IPS DF 4.7 (cell line): Measurements from ENCODE around the gene ARHGEF26.
"Not testable (repeated sequence)": the region's sequence is repeated elsewhere in the genome, so short reads cannot be mapped to it uniquely, and the experiment has no call there.

Experiments used
- DNase-seq: peaks from one replicate; pipeline ENCODE4 v3.0.0-alpha.2; 2013; ENCODE audit warnings: low spot score; ENCODE audit errors: extremely low read depth

Gene ARHGEF26, protein sequence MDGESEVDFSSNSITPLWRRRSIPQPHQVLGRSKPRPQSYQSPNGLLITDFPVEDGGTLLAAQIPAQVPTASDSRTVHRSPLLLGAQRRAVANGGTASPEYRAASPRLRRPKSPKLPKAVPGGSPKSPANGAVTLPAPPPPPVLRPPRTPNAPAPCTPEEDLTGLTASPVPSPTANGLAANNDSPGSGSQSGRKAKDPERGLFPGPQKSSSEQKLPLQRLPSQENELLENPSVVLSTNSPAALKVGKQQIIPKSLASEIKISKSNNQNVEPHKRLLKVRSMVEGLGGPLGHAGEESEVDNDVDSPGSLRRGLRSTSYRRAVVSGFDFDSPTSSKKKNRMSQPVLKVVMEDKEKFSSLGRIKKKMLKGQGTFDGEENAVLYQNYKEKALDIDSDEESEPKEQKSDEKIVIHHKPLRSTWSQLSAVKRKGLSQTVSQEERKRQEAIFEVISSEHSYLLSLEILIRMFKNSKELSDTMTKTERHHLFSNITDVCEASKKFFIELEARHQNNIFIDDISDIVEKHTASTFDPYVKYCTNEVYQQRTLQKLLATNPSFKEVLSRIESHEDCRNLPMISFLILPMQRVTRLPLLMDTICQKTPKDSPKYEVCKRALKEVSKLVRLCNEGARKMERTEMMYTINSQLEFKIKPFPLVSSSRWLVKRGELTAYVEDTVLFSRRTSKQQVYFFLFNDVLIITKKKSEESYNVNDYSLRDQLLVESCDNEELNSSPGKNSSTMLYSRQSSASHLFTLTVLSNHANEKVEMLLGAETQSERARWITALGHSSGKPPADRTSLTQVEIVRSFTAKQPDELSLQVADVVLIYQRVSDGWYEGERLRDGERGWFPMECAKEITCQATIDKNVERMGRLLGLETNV

DNA sequence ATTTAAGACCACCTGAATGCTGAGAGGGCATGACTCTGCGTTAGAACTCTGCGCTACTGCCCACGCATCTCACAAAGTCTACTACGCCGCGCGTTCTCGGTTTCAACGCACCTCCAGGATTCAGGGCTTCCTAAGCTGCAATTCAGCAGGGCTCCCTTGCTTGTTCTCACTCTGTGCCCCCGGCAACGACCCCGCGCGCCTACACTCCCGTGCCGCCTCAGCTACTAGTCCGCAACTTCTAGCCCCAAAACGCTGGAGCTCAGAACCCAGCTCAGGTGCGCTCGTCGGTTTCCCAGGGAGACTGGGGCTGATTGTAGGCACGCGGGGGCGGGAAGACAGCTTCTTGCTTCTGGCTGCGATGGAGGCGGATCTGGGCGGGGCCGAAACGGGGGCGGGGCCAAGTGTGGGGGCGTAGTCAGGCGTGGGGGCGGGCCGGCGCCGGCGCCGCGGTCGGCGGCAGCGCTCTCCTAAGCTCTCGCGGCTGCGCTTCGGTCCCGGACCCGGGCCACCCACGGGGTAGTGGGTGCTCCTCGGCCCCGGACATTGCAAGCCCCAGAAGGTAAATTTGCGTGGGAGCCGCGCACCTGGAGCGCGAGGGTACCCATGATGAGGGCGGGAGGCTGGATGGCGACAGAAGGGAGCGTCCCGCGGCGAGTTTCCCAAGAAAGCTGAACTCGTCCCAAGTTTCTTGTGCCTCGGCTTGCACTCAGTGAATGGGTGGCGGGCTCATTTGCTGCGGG lies at the start of gene ARHGEF26:
ARHGEF26 (plus strand) TSS at position 430 of the 740 bp plus-strand sequence. CDS start 603 bp downstream, outside the sequence.
- no peak for DNase-seq

DNA sequence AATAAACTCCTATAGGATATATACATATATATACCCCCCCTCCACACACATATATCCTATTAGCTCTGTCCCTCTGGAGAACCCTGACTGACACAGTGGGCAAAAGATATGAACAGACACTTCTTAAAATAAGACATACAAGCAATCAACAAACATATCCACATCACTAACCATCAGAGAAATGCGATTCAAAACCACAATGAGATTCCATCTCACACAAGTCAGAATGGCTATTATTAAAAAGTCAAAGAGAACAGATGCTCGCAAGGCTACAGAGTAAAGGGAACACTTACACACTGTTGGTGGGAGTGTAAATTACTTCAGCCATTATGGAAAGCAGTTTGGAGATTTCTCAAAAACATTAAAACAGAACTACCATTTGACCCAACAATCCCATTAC lies 46.2 kb upstream of the ARHGEF26 start:
- no peak for DNase-seq

DNA sequence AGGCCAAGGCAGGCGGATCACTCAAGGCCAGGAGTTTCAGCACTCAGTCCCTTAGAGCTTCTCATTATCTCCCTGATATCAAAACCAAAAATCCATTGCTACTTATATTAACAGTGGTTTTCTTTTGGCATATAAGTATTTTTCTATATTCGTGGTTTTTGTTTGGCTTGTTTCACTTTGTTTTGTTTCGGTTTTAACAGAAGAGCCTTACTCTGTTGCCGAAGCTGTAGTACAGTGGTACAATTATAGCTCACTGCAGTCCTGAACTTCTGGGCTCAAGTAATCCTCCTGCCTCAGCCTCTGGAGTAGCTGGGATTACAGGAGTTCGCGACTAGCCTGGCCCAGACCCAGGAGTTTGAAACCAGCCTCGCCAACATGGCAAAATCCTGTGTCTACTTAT lies 42.5 kb upstream of the ARHGEF26 start:
- DNase-seq = no peak

DNA sequence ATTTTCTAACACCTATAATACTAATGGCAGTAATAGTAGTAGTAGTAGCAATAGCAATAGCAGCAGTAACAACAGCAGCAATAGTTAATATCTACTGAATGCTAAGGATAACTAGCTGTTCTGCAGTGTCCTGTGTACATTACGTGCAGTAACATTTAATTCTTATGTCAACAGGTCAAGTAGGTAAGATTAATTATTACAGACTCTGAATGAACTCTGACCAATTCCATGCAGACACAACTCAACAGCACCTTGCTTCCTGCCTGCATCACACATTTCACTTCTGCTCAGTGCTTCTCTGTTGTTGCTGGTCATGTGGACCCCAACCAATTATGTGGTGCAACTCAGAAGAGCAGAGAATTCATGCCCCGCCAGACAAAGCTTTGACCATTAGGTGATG lies 39.9 kb upstream of the ARHGEF26 start:
- no peak for DNase-seq

DNA sequence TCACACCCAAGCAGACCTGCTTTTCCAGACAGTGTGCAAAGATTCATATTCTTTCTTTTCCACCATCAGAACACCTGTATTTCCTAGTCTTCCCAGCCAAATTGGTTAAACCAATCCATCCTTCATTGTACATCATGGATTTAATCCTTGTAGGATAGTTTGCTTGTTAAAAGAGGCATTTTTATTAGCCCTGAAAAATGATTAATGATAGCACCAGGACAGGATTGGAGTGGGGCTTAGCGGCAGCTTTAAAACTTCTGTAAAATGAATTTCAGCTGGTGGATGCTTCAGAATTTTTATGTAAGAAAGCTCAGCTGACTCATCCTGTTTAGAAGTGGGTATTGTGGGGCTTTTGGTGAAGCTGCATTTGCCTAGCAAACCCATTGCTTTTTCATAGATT lies 36.1 kb upstream of the ARHGEF26 start:
- no peak for DNase-seq

DNA sequence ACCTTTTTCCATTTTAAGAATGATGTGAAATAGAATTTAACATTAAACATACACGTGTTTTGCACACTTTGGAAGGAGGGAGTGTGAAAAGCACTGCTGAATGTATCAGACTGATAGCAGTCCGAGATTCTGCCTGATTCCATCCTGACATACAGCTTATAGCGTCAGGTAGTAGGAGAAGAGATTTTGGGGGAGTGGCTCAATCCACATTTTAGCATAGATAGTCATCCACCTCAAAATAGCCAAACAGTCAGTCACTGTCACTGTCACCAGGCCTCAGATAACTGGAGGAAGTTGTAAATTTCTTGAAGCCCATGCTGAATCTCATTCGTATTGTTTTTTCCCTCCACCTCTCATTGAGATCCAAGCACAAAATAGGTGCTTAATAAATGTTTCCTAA lies 35.4 kb upstream of the ARHGEF26 start:
- DNase-seq = no peak

DNA sequence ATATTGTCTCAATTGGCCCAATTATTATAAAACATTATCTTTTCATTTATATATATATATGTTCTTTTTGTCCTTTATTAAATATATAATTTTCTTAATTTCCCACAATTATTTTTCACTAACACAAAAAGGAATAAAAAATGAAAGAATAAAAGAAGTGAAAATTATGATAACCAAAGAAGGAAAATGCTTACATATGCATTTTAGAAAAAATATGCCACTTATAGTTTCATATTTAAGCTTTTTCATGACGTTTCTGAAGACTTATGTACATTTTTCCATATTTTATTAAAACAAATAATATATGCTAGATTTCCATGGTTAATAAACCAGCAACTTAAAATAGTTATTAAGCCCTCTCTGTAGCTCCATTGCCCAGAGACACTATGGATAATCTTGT lies 34.9 kb upstream of the ARHGEF26 start:
- DNase-seq = no peak

DNA sequence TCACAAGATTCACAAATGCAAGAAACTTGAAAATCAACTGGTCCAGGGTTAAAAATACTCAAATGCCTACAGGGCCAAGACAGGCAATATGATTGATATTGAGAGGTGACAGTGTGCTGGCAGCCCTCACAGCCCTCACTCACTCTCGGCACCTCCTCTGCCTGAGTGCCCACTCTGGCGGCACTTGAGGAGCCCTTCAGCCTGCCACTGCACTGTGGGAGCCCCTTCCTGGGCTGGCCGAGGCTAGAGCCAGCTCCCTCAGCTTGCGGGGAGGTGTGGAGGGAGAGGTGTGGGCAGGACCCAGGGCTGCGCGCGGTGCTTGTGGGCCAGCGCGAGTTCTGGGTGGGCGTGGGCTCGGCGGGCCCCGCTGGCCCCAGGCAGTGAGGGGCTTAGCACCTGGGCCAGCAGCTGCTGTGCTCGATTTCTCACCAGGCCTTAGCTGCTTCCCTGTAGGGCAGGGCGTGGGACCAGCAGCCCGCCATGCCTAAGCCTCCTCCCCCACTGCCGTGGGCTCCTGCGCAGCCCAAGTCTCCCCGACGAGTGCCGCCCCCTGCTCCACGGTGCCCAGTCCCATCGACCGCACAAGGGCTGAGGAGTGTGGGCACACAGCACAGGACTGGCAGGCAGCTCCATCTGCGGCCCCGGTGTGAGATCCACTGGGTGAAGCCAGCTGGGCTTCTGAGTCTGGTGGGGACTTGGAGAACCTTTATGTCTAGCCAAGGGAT lies 33.3 kb upstream of the ARHGEF26 start:
- DNase-seq = not testable (repeated sequence)

DNA sequence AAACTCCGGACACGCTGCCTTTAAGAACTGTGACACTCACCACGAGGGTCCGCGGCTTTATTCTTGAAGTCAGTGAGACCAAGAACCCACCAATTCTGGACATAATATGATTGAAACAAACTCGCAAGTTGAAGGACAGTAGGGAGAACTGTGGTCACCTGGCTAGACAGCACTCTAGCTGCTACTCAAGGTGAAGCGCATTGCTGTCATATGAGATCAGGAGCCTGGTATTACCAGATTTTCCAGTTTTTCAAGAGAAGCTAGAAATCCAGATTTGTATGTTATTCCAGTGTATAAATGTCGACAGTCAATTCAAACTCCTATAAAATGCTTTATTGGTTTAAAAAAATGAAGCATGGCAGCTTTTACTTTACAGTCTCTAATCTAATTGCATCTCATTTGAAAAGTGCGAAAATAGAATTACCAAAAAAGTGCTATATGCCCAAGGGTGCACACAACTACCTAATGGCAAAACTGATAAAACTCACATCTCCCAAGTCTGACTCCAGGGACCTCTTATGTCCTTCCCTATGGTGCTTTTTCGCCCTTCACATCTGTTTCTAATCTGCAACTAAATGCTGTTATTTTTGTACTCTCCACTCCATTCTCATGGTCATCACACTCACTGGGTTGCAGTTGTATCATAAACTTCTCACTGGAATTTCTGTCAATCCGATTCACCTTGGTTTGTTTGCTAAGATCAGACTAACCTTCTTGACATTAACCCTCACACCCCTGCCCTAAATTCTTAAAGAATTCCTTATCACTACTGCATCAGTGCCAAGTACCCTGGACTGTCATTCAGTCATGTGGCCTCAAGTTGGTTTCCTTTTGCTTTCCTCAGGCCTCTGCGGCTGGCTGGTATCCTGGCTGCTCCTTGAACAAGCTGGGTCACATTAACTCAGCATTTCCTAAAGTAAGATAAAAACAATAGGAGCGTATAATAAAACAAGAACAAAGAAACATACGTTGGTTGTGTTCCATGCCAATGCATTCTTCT lies 31.5 kb upstream of the ARHGEF26 start:
- DNase-seq = no peak

DNA sequence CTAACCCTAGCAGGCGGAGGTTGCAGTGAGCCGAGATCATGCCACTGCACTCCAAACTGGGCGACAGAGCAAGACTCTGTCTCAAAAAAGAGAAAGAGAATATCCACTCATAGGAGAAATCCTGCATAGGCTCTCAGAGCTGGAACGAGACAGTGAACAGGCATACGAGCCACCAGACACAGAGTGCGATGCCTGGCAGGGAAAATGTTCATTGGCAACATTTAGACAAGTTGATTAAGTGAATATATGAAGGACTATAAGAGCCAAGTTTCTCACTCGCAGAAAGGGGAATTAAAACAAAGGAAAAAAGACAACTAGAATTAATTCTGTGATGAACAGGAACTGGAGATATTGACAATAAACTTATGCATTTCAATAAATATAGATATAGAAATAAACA lies 27.1 kb upstream of the ARHGEF26 start:
- no peak for DNase-seq

DNA sequence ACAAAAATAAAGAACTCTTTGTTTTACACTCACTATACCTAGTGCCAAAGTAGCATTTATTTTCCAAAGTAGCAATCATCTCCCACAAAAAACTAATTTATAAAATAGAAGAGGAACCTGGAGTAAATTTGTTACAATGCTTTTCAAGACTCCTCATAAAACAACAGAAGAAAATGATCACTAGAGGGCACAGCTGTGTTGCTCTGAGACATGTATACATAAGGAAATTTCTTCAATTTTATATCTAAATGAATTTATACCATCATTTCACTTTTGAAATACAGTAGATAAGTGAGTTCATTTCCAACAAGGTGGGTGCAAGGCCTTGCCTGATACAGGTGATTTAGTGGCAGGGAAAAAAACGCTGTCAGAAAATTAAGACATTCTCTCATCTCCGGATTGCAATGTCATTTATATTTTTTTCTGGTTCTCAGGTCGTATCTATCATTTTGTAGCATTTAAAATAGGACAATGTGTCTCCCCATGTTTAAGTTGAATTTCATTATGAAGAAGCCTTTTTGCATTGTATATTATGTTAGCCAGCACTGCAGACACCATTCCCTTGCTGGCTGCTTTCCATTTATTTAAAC lies 25.3 kb upstream of the ARHGEF26 start:
- no peak for DNase-seq

DNA sequence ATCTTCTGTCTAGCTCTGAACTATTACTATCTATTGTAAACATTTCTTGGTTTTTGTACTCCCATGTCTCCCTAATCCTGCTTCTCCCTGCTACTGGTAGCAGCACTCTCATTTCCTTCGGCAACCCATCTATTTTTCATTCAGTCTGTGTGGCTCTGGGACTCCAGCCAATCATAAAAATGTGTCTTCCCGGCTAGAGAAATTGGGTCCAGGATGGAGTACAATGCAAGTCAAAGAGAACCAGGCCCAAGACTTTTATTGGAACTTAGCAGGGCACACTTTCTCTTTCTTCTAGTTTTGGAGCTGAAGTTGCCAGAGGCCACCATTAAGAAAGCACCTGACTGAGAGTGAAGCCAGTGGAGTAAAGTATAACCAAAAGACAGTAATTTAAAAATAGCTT lies 22.8 kb upstream of the ARHGEF26 start:
- no peak for DNase-seq

DNA sequence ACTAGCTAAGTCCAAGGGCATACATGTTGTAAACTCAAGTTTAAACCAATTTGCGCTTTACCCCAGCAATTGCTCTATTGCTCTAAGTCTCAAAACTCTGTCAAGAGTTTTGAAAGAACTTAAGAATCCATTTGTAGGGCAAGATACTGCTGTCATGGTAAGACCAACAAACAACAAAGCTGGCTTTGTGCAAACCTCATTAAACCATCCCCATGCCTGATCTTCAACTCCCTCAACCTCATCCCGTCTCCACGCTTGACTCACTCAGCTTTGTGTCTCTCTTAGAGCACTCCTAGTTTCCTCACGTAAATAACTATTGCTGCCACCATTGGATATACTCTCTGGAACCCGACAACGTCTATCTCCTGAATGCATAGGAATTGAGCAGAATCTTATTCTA lies 20.6 kb upstream of the ARHGEF26 start:
- DNase-seq = no peak

DNA sequence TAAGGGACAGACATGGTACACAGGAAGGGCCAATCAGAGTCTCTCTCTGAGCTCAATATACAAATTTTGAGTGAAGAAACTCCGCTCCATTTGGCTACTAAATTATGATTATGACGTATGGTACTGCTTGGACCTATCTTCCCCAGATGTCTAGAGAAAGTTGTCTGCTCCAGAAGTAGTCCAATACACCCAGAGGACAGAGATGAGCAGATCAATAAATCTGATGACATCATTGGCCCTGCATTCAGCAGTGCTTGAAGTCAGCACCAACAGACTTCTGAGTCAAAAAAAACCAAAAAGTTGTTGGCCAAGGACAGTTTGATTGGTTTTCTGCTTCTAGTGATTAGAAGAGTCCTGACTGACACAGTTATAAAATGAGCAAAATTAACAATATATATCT lies 19.9 kb upstream of the ARHGEF26 start:
- DNase-seq = no peak

DNA sequence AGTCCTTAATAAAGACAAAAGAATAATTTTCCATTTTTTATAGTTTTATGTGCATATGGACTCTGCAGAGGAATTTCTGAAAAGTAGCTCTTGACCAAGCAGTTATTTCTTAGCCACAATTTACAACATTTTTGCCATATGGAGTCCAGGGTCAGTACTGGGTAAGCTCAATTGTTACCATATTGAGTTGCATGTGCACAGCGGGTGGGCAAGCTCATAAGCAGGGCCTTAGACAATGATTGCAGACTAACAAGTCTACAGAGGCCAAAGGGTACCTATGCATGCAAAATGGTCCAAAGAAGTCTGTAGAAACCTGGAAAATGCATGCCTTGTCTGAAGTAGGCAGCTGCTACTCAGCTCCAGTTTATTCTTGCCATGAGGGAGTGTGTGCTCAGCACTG lies 19.0 kb upstream of the ARHGEF26 start:
- DNase-seq = no peak

DNA sequence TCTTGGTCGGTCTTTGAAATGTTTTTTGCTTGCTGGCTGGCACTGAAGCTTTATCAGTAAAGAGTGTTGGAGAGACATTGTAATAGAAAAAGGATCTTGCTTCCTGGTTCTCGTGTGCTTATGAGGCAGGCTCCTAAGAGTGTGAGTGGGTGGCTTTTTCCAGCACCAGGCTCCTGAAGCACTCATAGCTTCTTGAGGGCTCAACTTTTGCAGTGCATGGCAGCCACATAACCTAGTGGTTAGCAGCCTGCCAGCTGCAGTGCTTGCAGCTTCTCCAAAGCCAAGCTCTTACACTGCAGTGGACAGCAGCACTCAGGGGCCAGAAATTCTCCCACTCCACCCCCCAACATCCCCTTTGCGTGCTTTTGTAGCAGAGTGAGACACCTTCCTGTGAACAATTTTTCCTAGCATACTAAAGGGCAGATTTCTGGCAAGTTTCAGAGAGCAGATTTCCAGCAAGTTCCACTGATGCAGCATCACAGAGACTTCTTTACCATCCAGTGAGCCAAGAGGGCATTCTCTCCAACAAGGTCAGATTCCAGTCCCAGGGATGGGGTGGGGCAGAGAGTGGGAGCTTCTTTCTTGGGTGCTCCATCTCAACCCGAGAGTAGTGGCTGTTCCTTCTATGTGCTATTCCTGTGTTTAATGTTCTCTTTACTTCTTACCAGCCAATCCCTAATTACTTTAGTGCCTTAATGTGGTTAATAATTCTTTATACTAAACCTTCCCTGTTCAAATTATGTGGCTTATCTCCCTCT lies 15.8 kb upstream of the ARHGEF26 start:
- no peak for DNase-seq

DNA sequence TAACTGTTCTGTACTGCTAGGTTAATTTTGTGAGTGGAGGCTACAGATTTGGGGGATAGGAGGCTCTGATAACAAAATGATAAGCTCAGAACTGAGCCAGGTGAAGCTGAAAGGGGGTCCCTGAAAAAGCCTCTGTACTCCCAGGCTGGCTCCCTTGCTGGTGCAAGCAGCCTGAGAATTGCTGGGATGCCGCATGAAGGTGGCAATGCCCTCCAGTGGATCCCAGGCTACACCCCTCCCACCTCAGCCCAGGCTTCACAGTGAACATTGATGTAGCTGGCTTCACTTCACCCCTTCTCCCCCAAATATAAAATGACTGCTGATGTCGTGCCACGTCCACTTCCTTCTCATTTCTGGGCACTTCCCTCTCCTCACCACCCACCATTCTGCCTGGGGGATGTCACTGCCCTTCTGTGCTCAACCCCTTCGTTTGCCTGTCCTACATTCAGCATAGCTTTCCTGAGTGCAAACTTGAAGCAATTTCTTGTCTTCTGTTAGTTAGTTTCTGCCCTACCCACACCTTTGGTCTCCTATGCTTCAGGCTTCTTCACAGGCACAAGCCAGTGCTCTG lies 9.7 kb upstream of the ARHGEF26 start:
- no peak for DNase-seq

DNA sequence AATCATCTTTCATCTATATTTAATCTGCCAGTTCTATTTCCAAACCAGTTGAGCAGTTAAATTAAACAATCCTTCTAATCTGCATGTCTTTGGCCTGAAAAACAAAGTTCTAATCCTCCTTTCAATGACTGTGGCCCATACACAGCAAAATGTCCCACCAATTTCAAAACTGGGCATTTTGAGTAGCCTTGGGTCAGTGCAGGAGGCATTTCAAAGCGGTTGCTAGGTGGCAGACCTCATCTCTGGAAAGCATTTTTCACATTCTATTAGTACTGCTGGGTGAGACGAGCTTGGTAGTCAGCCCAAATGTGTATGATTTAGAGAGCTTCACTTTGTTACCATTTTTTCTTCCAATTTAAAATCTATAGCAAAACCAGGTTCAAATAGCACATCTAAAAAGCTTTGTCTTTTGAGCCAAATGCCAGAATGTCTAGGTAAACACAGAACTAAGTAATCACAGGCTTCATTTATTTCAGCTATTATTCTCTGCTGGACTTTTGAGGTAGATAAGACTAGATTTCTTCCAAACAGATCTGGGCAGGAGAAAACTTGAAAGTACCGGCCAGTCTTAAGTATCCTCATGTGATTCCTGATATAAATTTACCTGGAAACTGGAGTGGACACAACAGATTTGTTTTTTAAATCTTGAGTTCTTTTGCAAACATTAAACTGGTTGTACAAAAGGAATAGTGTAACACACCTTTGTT lies 8.9 kb upstream of the ARHGEF26 start:
- no peak for DNase-seq
